ENCODE measurements around the gene TPT1. TPM values are rescaled to one million over a fixed set of nuclear protein-coding genes. Genes with fewer than 3 reads are reported as not detected.

TPT1 gene
- total and polyA plus RNA-seq, 9 donors, result 4,694 to 14,373 (median 7,045) TPM

DNA sequence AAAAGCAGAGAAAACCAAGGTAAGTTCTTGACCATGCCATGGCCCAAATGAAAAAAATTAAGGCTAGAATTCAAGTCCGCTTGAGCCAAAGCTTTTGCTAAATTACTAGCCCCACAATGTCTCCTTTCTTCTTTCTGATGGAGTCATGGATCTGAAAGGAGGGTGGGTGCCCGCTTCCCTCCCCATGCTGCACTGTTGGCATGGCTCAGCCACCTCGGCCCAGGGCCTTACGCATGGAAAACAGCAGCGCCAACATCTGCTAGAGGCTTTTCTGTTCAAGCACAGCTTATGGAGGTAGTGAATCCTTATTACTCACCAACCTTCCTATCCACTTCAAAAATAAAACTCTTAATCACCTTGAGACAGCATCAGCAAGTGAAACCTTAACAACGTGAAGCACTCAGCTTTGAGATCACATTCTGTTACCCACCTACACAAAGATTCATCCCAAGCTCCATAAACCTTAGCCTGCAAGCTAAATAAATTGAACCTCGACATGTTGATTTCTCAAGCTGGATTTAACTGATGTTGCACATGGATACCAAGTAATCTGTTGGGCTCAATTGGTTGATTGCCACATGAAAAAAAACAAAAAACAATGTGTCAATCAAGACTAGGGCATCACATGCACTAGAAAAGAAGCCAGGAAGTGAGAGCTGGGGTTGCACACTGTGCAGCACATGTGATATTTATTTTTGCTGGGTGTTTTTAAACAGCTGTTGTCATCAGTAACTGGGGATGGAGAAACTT, 43.4 kb downstream of the TPT1 start:
- Histone ChIP-seq H3K4me1 (ENCODE audit: insufficient read depth) (no peaks in the 10 kb centered on the region), H3K27ac (no peak overlapping the region), H3K4me3 (no peak overlapping the region), H3K27me3 (no peaks in the 10 kb centered on the region), H3K9me3 (no peaks in the 10 kb centered on the region), H3K36me3 (no peaks in the 10 kb centered on the region)
- intact Hi-C loops (cut with DNase I), result loop anchor here in 1 of 4 donors (5.0 kb wide), 1 partner anchor 245 kb away; no protein-coding TSS in a partner anchor
- WGBS, 3 donors, result 80 to 84% (median 80%) methylated on average over 7 of the region's 7 CpGs
- DNase-seq, result no peak
- TF ChIP-seq, protein P1, sequence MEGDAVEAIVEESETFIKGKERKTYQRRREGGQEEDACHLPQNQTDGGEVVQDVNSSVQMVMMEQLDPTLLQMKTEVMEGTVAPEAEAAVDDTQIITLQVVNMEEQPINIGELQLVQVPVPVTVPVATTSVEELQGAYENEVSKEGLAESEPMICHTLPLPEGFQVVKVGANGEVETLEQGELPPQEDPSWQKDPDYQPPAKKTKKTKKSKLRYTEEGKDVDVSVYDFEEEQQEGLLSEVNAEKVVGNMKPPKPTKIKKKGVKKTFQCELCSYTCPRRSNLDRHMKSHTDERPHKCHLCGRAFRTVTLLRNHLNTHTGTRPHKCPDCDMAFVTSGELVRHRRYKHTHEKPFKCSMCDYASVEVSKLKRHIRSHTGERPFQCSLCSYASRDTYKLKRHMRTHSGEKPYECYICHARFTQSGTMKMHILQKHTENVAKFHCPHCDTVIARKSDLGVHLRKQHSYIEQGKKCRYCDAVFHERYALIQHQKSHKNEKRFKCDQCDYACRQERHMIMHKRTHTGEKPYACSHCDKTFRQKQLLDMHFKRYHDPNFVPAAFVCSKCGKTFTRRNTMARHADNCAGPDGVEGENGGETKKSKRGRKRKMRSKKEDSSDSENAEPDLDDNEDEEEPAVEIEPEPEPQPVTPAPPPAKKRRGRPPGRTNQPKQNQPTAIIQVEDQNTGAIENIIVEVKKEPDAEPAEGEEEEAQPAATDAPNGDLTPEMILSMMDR (IDR thresholded peaks at IDR 0.05), result no peak
- TF ChIP-seq POLR2A (IDR thresholded peaks at IDR 0.05) (no peak), EP300 (IDR thresholded peaks at IDR 0.05) (no peak)

DNA sequence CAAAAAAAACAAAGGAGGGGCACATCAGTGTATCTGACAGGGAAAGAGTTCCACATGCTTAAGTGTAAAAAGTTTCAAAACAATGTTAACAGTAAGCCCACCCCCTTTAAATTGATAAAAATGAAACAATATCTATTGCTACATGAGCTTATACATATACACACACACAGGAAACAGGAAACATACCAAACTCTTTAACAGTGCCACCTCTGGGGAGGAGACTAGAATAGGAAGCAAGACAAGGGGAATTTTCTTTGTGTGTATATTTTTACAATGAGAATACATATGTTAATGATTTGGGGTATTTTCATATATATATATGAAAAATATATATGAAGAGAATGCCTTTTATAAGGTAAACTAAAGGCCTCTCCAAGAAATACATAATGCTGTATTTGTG, 44.7 kb downstream of the TPT1 start:
- no peak overlapping the region for H3K27ac ChIP-seq
- no peaks in the 10 kb centered on the region for H3K36me3 ChIP-seq
- no peak overlapping the region for H3K4me3 ChIP-seq
- H3K4me1 ChIP-seq (ENCODE audit: insufficient read depth), result no peaks in the 10 kb centered on the region
- H3K27me3 ChIP-seq, result no peaks in the 10 kb centered on the region
- H3K9me3 ChIP-seq, result no peaks in the 10 kb centered on the region
- no peak for TF ChIP-seq EP300 (IDR thresholded peaks at IDR 0.05)
- no peak for TF ChIP-seq POLR2A (IDR thresholded peaks at IDR 0.05)
- TF ChIP-seq, protein P1 (IDR thresholded peaks at IDR 0.05), result no peak
- DNase-seq, result no peak
- intact Hi-C loops (cut with DNase I), result loop anchor here in 1 of 4 donors (5.0 kb wide), 1 partner anchor 244 kb away; no protein-coding TSS in a partner anchor

DNA sequence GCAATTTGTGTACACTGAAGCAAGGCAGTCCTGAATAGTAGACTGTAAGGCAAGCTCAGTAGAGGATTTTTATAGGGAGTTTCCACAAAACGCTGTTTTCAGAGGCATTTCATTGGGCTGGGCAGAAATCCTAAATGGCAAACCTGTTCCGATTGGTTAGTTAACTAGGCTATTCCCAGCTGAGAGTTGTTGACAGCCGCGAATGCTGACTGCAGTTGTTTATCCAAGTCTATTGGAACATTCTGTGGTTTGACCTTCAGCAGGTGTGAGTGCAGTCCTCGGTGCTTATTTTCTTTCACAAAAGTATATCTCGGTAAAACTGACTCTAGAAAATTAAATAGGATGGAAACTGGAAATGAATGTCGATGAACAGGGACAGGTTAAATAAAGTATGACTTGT, 45.4 kb downstream of the TPT1 start:
- no peaks in the 10 kb centered on the region for H3K4me1 ChIP-seq (ENCODE audit: insufficient read depth)
- peak in 1 of 5 donors; percentile 26 for DNase-seq
- H3K27me3 ChIP-seq, result no peaks in the 10 kb centered on the region
- no peak for TF ChIP-seq POLR2A (IDR thresholded peaks at IDR 0.05)
- TF ChIP-seq EP300 (IDR thresholded peaks at IDR 0.05), result no peak
- TF ChIP-seq, protein P1 (IDR thresholded peaks at IDR 0.05), result no peak
- no peak overlapping the region for H3K4me3 ChIP-seq
- H3K27ac ChIP-seq, result no peak overlapping the region
- intact Hi-C loops (cut with DNase I), result loop anchor here in 1 of 4 donors (5.0 kb wide), 1 partner anchor 243 kb away; no protein-coding TSS in a partner anchor
- H3K36me3 ChIP-seq, result no peaks in the 10 kb centered on the region
- no peaks in the 10 kb centered on the region for H3K9me3 ChIP-seq
- 5 to 38% (median 7%) methylated on average over 7 of the region's 7 CpGs for WGBS, 3 donors

DNA sequence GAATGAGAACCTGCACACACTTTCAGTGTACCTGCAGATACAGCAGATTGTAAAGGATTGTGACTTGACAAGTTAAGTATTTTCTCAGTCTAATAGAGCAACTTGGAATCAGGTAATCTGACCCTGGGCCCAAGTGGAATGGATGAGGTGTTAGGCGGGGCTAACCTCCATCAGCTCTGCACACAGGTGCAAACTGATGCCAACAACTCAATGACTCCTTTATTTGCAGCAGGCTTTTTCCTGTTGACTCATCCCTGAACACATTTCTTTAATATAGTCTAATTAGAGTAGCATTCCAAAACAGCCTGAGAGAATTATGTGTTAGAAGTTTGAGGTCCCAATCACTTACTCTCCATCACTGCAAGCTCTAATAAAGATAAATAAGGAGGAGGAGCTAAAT, 48.8 kb downstream of the TPT1 start:
- Histone ChIP-seq H3K9me3 (no peaks in the 10 kb centered on the region), H3K27me3 (no peaks in the 10 kb centered on the region), H3K4me3 (no peak overlapping the region), H3K36me3 (no peaks in the 10 kb centered on the region), H3K4me1 (ENCODE audit: insufficient read depth) (no peaks in the 10 kb centered on the region), H3K27ac (no peak overlapping the region)
- TF ChIP-seq, protein P1 (IDR thresholded peaks at IDR 0.05), result no peak
- TF ChIP-seq EP300 (IDR thresholded peaks at IDR 0.05) (no peak), POLR2A (IDR thresholded peaks at IDR 0.05) (no peak)
- intact Hi-C loops (cut with DNase I), result no loop called here
- no peak for DNase-seq
- WGBS, 3 donors, result 90 to 100% (median 100%) methylated on average over 1 of the region's 1 CpG

All from ovary (tissue), 9 donors.